Effector memory CD4-positive, alpha-beta T cell (primary cell): Measurements from ENCODE around the gene CWC22.
"Not testable (repeated sequence)": the region's sequence is repeated elsewhere in the genome, so short reads cannot be mapped to it uniquely, and the experiment has no call there.

Source experiments
- DNase-seq, 3 donors: peaks; one replicate each; pipeline ENCODE4 v3.0.0-alpha.2; 2020
- H3K27ac ChIP-seq: 2 replicates; pipeline ENCODE4 v1.7.0; 2013; ENCODE audit warnings: mild to moderate bottlenecking, low read length, moderate library complexity; ENCODE audit not compliant: insufficient read depth, poor library complexity, severe bottlenecking
- H3K27me3 ChIP-seq: replicated peaks from 2 replicates; pipeline ENCODE4 v1.7.0; 2013; ENCODE audit warnings: mild to moderate bottlenecking, low read length; ENCODE audit not compliant: insufficient read depth, control insufficient read depth, poor library complexity, severe bottlenecking
- H3K36me3 ChIP-seq: 2 replicates; pipeline ENCODE4 v1.7.0; 2013; ENCODE audit warnings: mild to moderate bottlenecking, low read length, moderate library complexity; ENCODE audit not compliant: control insufficient read depth, insufficient read depth
- H3K4me1 ChIP-seq: 2 replicates; pipeline ENCODE4 v1.7.0; 2013; ENCODE audit warnings: low read length, mild to moderate bottlenecking; ENCODE audit not compliant: control insufficient read depth, insufficient read depth, poor library complexity, severe bottlenecking
- H3K4me3 ChIP-seq: 2 replicates; pipeline ENCODE4 v1.7.0; 2013; ENCODE audit warnings: low read length, low read depth, mild to moderate bottlenecking; ENCODE audit not compliant: insufficient read depth, poor library complexity, severe bottlenecking
- H3K9me3 ChIP-seq: 2 replicates; pipeline ENCODE4 v1.7.0; 2013; ENCODE audit warnings: mild to moderate bottlenecking, low read length, moderate library complexity; ENCODE audit not compliant: control insufficient read depth

CWC22 gene

DNA sequence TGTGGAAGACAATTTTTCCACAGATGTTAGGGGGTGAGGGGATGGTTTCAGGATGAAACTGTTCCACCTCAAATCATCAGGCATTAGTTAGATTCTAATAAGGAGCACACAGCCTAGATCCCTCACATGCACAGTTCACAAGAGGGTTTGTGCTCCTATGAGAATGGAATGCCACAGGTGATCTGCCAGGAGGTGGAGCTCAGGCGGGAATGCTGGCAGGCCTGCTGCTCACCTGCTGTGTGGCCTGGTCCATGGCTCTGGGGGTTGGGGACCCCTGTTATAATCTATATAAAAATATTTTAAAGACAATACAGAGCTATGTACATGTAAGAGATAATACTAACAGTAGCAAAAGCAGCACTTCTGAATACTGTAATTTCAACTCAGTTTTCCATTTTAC is 19.2 kb downstream of the CWC22 start:
- peaks cover 74% of the 10 kb centered on the region for H3K36me3 ChIP-seq
- H3K27me3 ChIP-seq, result no peaks in the 10 kb centered on the region
- DNase-seq, result no peak
- H3K4me1 ChIP-seq, result peaks cover 4% of the 10 kb centered on the region
- no peak overlapping the region for H3K27ac ChIP-seq
- H3K4me3 ChIP-seq, result no peak overlapping the region
- no peaks in the 10 kb centered on the region for H3K9me3 ChIP-seq

DNA sequence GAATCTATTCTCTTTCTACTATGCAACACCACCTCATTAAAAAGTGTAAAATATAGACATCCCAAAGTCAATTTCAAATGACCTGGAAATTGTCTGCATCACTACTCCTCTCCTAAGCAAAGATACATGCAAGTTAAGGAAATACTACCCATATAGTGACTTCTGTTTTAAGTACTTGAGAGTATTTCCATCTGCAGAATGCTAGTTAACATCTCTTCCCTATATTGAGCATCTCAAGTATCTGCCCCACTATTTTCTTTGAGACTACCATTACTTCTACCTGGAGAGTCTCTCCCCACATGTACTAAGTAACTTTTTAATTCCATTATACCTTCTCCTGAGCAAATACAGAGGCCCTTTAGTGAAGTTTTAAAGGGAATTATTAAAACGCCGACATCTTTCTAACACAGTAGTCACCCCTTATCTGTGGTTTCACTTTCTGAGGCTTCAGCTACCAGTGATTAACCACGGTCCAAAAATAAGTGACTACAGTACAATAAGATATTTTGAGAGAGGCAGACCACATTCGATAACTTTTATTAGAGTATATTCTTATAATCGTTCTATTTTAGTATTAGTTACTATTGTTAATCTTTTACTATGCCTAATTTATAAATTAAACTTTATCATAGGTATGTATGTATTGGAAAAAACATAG is 21.8 kb downstream of the CWC22 start:
- no peaks in the 10 kb centered on the region for H3K9me3 ChIP-seq
- no peaks in the 10 kb centered on the region for H3K27me3 ChIP-seq
- H3K27ac ChIP-seq, result no peak overlapping the region
- H3K4me1 ChIP-seq, result no peaks in the 10 kb centered on the region
- DNase-seq, result no peak
- no peak overlapping the region for H3K4me3 ChIP-seq
- peaks cover 79% of the 10 kb centered on the region for H3K36me3 ChIP-seq

DNA sequence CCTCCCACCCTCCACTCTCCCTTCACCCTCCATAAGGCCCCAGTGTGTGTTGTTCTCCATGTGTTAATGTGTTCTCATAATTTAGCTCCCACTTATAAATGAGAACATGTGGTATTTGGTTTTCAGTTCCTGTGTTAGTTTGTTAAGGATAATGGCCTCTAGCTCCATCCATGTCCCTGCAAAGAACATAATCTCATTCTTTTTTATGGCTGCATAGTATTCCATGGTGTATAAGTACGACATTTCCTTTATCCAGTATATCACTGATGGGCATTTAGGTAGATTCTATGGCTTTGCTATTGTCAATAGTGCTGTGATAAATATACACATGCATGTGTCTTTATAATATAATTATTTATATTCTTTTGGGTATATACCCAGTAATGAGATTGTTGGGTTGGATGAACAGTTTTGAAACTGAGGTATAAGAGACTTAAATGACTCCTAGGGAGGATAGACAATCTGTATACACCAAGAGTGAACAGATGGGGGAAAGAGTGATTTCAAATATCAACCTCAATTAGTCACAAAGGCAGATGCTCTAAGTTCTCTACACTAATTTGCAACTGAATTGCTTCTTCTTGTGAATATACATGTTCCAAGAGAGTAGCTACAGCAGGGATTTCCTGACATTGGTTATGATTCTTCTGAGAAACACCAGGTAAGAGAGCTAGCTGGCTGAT is 23.7 kb downstream of the CWC22 start:
- Histone ChIP-seq H3K9me3 (no peaks in the 10 kb centered on the region), H3K36me3 (peaks cover 76% of the 10 kb centered on the region), H3K4me1 (no peaks in the 10 kb centered on the region), H3K4me3 (no peak overlapping the region), H3K27me3 (no peaks in the 10 kb centered on the region), H3K27ac (no peak overlapping the region)
- no peak for DNase-seq

DNA sequence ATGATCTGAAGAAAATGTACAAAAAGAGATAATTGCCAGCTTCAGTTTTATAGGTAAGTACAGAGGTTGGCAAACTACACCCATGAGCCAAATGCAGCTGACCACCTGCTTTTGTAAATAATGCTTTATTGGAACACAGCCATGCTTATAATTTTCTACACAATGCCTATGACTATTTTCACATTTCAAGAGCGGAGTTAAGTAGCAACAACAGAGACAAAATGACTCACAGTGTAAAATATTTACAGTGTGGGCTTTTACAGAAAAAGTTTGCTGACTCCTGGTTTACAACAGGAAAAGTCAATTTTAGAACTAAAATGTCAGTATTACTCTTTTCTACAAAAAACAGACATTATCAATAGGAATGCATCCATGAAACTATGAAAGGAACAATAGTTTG is 26.0 kb downstream of the CWC22 start:
- Histone ChIP-seq H3K36me3 (peaks cover 56% of the 10 kb centered on the region), H3K9me3 (no peaks in the 10 kb centered on the region), H3K4me1 (no peaks in the 10 kb centered on the region), H3K27me3 (no peaks in the 10 kb centered on the region), H3K27ac (no peak overlapping the region), H3K4me3 (no peak overlapping the region)
- DNase-seq, result no peak

DNA sequence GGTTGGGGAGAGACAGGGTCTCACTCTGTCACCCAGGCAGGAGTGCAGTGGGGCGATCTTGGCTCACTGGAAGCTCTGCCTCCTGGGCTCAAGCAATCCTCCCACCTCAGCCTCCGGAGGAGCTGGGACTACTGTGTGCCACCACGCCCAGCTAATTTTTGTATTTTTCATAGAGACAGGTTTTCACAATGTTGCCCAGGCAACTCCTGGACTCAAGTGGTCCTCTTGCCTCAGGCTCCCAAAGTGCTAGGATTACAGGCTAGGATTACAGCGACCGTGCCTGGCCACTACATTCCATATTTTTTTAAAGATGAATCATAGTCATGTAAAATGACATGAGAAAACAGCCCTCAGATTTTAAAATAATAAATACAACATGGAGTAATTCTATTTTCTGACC is 32.3 kb downstream of the CWC22 start:
- Histone ChIP-seq H3K36me3 (peaks cover 31% of the 10 kb centered on the region), H3K9me3 (no peaks in the 10 kb centered on the region), H3K4me1 (no peaks in the 10 kb centered on the region), H3K27me3 (no peaks in the 10 kb centered on the region), H3K27ac (no peak overlapping the region), H3K4me3 (no peak overlapping the region)
- no peak for DNase-seq

DNA sequence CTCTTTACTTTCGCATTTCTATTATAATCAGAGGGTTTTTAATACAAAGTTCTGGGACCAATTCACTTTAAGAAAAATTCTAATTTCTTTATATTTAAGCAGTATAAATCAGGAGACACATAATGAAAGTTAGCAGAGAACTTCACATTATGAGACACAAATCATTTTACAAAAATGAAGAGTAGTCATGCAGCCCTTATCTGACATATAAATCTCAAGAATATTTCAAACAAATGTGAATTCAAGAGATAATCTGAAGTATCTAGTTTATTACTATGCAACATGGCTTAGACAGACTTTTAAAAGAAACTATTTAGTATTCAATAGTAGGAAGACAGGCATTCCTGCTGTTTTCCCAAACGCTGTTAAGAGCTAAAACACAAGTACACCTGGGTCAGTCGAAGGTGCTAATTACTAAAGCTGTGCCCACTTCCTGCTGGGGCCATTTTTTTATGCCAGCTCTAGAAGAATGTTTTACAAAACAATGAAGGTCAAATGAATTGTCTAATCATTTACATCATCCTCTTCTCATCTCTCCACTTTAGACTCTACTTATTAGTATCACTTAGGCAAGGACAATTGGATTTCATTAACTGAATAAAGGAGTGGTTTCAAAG is 40.2 kb downstream of the CWC22 start:
- Histone ChIP-seq H3K4me3 (no peak overlapping the region), H3K36me3 (peaks cover 37% of the 10 kb centered on the region), H3K27me3 (no peaks in the 10 kb centered on the region), H3K9me3 (no peaks in the 10 kb centered on the region), H3K27ac (no peak overlapping the region), H3K4me1 (no peaks in the 10 kb centered on the region)
- DNase-seq, result no peak

DNA sequence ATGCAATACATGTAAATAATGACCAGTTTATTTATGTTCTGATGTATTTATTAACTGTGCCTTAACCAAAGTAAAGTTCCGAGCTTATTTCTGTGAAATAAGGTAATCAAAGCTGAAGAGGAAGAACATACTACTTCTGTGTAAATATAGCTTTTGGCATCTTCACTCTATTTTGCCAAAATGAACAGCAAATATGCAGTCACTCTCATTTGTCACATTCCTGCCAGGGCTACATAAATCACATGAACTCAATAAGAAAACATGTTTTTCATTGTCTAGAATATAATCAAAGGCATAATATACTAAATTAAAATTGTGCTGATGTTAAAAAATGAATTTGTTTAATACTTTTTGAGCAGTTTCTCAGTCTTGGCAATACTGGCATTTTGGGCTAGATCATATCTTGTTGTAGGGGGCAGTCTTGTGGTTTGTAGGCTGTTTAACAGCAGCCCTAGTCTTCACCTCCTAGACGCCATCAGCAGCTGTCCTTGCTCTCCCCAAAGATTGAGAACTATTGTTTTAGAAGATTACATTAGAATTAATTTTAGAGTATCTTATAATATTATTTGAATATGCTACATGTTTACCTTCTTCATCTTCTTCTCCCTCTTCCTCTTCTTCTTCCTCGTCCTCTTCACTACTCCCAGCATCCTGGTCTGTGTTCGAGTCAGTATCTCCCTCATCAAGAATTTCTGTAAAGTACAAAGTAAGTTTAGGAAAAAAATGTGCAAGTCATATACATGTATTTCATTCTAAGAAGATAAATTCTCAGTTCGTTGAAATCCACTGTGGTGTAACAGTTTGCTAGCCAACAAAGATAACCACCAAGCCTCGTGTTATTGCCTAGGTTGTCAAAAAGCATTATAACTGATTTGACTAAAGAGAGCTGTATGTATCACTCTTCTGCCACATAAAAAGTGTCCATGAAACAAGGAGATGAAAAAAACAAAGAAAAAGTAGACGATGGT is 41.5 kb downstream of the CWC22 start:
- H3K27ac ChIP-seq, result no peak overlapping the region
- no peaks in the 10 kb centered on the region for H3K27me3 ChIP-seq
- no peaks in the 10 kb centered on the region for H3K4me1 ChIP-seq
- H3K9me3 ChIP-seq, result no peaks in the 10 kb centered on the region
- DNase-seq, result no peak
- peaks cover 31% of the 10 kb centered on the region for H3K36me3 ChIP-seq
- no peak overlapping the region for H3K4me3 ChIP-seq

DNA sequence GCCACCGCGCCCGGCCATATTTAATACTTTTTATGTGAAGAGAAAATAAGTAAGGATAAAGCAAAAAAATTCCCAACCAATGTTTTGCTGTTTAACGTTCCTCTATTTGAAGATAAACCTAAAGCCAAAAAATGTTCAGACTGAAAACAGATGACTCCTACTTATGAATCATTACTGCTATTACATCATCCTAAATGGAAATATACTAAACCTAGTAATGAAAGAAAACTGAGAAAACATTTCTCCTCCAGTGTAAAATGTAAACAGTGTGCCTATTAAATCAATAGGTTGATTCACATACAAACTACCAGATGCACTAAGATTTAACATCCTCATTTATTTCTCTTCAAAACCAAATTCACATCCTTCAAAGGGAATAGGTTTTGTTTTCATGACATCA is 43.5 kb downstream of the CWC22 start:
- Histone ChIP-seq H3K27ac (no peak overlapping the region), H3K4me3 (no peak overlapping the region), H3K36me3 (peaks cover 27% of the 10 kb centered on the region), H3K9me3 (no peaks in the 10 kb centered on the region), H3K4me1 (no peaks in the 10 kb centered on the region), H3K27me3 (no peaks in the 10 kb centered on the region)
- no peak for DNase-seq

DNA sequence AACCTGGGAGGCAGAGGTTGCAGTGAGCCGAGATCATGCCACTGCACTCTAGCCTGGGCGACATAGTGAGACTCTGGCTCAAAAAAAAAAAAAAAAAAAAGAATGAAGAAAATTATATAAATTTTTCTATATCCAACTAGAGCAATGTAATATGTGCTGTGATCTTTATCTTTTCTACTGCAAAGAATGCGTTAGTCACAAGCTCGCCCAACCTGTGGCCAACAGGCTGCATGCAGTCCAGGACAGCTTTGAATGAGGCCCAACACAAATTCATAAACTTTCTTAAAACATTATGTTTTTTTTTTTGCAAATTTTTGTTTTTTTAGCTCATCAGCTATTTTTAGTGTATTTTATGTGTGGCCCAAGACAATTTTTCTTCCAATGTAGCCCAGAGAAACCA is 48.8 kb downstream of the CWC22 start:
- not testable (repeated sequence) for H3K4me3 ChIP-seq, H3K9me3 ChIP-seq, H3K27me3 ChIP-seq, H3K4me1 ChIP-seq, DNase-seq, H3K27ac ChIP-seq
- H3K36me3 ChIP-seq, result peaks cover 31% of the 10 kb centered on the region
